ENCODE measurements around the gene ITGB3BP.

ITGB3BP gene

GRCh38 chr1:63418101-63418500, 104.9 kb downstream of the ITGB3BP start:
- no peak for DNase-seq (ENCODE audit: low read depth, low spot score)

- DNase-seq (ENCODE audit: low read depth, low spot score) = no peak
Observed at GRCh38 chr1:63414691-63415365, 108.2 kb downstream of the ITGB3BP start.

DNA sequence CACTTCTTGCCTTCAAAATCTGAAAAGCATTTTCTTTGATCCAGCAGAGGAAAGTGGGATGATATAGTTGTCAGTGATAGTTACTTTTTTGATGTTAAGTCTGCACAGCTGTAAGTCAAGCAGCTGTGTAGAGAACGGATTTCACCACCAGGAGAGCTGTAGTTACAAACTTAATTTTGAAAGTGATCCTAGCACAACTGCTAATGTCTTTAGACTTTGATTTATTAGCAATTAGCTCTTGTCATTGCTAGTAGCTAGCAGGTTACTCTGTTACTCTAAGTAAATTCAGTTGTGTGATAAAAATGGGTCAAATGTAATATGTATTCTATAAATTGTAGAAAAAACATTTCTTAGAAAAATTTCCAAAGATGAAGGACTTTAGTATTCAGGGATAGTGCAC, 109.6 kb downstream of the ITGB3BP start:
- no peak for DNase-seq (ENCODE audit: low read depth, low spot score)

DNA sequence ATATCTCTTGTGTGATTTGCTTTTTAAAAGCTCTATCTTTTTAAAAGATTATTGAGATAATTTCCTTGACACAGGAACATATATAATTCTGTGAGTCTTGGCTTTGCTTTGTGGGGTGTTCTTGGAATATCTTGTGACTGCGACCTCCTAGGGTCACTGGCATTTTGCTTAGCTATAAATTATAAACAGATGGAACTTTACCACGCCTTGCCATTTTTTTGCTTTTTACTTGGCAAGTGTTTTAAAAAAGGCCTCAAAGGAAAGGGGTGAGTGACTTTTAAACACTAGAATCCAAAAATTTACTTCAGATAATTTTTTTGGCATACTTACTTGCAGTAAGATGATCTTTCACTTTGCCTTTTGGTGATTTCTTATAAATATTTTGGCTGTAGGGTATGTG, 112.0 kb downstream of the ITGB3BP start:
- DNase-seq (ENCODE audit: low read depth, low spot score) = peak; percentile 24

GRCh38 chr1:63408331-63408730, 114.7 kb downstream of the ITGB3BP start:
- DNase-seq (ENCODE audit: low read depth, low spot score) = no peak

DNA sequence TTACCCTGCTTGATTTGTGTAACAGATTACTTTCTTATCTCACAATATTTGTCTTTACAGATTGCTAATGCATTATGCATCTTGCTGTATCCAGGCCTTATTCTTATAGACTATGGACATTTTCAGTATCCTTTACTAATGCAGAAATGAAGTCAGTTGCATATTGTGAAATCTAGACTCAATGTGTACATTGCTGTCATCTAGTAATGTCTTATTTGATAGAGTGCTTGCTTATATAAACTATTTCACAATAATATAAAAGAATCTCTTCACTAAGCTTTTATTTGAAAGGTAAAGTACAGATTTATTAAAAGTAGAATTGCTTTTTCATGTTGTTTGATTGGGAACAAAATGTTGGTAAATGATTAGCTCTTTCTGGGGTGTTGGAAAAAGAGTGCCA, 116.0 kb downstream of the ITGB3BP start:
- DNase-seq (ENCODE audit: low read depth, low spot score) = no peak

DNA sequence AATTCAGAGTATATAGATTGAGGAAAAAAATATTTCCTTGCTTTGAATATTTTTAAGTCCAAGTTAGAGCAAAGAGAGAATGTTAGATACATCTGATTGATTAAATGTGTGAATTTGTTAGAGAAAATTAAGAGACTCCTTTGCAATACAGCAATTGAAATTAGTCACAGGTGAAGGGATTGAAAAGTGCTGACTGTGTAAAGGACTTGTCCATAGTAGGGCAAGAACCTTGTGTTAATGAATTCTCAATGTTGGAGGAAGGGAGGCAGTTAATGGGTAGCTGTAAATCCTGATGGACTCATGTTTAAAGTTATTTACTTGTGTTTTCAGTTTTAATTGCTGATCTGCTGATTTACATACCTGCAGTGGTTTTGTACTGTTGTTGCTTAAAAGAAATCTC, 117.0 kb downstream of the ITGB3BP start:
- DNase-seq (ENCODE audit: low read depth, low spot score) = no peak

DNA sequence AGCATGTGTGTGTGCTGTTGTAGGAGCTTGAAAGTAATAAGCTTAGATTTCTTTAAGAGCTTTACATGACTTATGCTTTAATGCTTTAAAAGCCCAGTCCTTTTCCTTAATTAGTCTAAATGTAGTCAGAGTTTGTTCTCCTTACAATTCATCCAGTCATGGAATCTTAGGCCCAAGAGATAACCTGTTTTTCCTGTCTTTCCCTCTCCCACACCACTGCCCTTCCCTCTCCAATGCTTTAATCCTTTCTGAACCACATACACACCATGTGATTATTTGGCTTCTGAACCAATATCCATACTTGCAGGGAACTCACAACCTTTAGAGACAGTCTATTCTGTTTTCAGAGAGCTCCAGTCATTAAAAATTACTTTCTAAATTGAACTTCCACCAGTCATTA, 118.0 kb downstream of the ITGB3BP start:
- DNase-seq (ENCODE audit: low read depth, low spot score) = no peak

DNA sequence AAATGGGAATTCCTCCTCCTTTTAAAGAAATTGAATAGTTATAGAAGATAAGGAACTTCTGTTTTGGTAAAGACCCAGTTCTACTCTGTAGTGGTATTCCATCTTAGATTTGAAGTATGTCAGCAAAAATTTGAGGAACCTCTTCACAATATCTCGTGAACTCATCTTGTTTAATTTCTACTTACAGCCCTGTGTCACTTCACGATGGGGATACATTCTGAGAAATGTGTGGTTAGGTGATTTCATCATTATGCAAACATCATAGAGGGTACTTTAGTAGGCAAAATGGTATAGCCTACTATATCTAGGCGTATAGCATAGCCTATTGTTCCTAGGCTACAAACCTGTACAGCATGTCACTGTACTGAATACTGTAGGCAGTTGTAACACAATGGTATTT, 119.6 kb downstream of the ITGB3BP start:
- DNase-seq (ENCODE audit: low read depth, low spot score) = no peak

DNA sequence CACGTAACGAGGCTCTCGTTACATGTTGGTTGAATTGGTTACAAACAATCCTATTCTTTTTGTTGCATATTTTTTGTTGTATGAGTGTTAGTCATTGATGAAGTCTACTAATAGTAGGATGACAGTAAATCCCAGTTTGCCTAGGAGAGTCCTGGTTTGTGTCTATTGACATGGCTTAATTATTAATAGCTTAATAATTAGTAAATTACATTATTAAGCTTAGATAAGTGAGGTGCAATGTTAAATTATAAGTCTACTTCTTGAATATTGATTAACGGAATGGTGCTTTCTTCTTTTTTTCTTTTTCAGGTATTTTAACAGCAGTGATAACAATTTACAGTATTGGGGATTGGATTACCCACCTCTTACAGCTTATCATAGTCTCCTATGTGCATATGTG, 121.1 kb downstream of the ITGB3BP start:
- no peak for DNase-seq (ENCODE audit: low read depth, low spot score)

Data from smooth muscle cell of the brain vasculature (primary cell).